A673 (cell line): ENCODE data around the gene GRHPR.

ENCODE experiments used
- EZH2 ChIP-seq: fragments of 200-600 bp; sonication (generic); IDR thresholded peaks from 2 replicates; pipeline ENCODE4 v1.6.1; 2017; ENCODE audit warnings: borderline replicate concordance, low read depth, mild to moderate bottlenecking, mixed read lengths, antibody characterized with exemption, low read length; ENCODE audit not compliant: poor library complexity, severe bottlenecking
- TF ChIP-seq, protein P1 (sequence below): fragments of 300-800, 200-600 bp; sonication (generic); conservative IDR thresholded peaks from 2 replicates; pipeline ENCODE4 v1.5.1; 2017; ENCODE audit warnings: low read depth, mild to moderate bottlenecking, antibody characterized with exemption, low read length, moderate library complexity, mixed read lengths

DNA sequence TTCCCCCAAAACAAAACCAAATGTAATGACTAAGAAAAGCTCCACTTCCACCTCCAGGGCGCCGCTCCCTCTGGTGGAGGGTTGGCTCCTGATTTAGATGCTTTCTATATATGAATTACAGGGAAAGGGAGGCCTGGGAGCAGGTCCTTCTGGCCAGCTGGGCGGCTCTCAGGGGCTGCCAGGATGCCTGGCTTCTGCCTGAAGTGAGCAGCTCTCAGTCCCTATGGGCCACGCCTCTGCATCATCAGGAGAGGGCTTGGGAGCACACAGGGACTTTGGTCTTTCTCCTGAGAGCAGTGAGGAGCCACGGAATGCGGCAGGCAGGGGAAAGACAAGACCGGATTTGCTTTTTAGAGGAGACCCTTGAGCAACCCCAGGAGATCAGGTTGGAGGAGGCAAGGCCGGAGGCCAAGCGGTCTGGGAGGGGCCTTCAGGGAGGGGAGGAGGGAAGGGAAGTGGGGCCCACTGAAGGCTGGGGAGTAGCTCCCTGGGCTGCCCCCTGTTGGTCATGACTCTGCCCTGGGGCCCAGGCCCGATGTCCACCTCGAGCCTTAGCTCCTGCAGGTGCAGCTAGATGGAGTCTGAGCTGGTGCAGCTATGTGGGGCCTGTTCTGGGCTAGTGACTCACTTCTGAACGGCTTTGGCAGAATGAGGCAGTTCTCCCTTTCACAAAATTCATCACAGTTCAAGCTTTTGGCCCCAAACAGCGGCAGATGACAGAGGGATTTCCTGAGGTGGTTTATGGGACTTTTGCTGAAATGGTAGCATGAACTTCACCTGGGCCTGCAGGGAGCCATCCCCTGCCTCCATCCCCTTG lies 11.3 kb upstream of the GRHPR start:
- no peak for TF ChIP-seq EZH2
- TF ChIP-seq, protein P1, sequence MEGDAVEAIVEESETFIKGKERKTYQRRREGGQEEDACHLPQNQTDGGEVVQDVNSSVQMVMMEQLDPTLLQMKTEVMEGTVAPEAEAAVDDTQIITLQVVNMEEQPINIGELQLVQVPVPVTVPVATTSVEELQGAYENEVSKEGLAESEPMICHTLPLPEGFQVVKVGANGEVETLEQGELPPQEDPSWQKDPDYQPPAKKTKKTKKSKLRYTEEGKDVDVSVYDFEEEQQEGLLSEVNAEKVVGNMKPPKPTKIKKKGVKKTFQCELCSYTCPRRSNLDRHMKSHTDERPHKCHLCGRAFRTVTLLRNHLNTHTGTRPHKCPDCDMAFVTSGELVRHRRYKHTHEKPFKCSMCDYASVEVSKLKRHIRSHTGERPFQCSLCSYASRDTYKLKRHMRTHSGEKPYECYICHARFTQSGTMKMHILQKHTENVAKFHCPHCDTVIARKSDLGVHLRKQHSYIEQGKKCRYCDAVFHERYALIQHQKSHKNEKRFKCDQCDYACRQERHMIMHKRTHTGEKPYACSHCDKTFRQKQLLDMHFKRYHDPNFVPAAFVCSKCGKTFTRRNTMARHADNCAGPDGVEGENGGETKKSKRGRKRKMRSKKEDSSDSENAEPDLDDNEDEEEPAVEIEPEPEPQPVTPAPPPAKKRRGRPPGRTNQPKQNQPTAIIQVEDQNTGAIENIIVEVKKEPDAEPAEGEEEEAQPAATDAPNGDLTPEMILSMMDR: peak; percentile 51
